CD4-positive, alpha-beta T cell treated with Interleukin-2 at 100 ng/mL for 4 hours (primary cell): ENCODE results near the gene DCC.

ENCODE experiments used
- DNase-seq: peaks from one replicate; pipeline ENCODE4 v3.0.0-alpha.2; 2020; ENCODE audit warnings: low spot score

DCC gene

GRCh38 chr18:52426041-52426440, 86.0 kb downstream of the DCC start:
- no peak for DNase-seq

- no peak for DNase-seq
Observed at GRCh38 chr18:52426462-52426861, 86.5 kb downstream of the DCC start.

GRCh38 chr18:52427521-52428175, 87.7 kb downstream of the DCC start:
- DNase-seq: no peak

- no peak for DNase-seq
Observed at GRCh38 chr18:52431683-52432082, 91.7 kb downstream of the DCC start.

- no peak for DNase-seq
Observed at GRCh38 chr18:52433797-52434196, 93.8 kb downstream of the DCC start.

GRCh38 chr18:52435301-52435700, 95.3 kb downstream of the DCC start:
- DNase-seq: no peak

- no peak for DNase-seq
Observed at GRCh38 chr18:52437161-52437560, 97.2 kb downstream of the DCC start.

- DNase-seq: no peak
Observed at GRCh38 chr18:52439457-52439856, 99.5 kb downstream of the DCC start.

GRCh38 chr18:52441794-52442193, 101.8 kb downstream of the DCC start:
- DNase-seq: no peak

- no peak for DNase-seq
Observed at GRCh38 chr18:52442686-52443085, 102.7 kb downstream of the DCC start.

- no peak for DNase-seq
Observed at GRCh38 chr18:52451256-52451655, 111.3 kb downstream of the DCC start.

- DNase-seq: no peak
Observed at GRCh38 chr18:52451851-52452250, 111.9 kb downstream of the DCC start.

- no peak for DNase-seq
Observed at GRCh38 chr18:52452427-52452826, 112.4 kb downstream of the DCC start.

- DNase-seq: no peak
Observed at GRCh38 chr18:52459890-52460289, 119.9 kb downstream of the DCC start.

- no peak for DNase-seq
Observed at GRCh38 chr18:52462853-52463252, 122.9 kb downstream of the DCC start.

- no peak for DNase-seq
Observed at GRCh38 chr18:52465391-52465790, 125.4 kb downstream of the DCC start.

GRCh38 chr18:52468496-52468895, 128.5 kb downstream of the DCC start:
- DNase-seq: no peak

GRCh38 chr18:52475325-52475724, 135.3 kb downstream of the DCC start:
- DNase-seq: no peak

- DNase-seq: no peak
Observed at GRCh38 chr18:52481116-52481515, 141.1 kb downstream of the DCC start.

- DNase-seq: no peak
Observed at GRCh38 chr18:52484977-52485376, 145.0 kb downstream of the DCC start.

- no peak for DNase-seq
Observed at GRCh38 chr18:52486052-52486451, 146.1 kb downstream of the DCC start.

GRCh38 chr18:52489396-52490306, 149.7 kb downstream of the DCC start:
- no peak for DNase-seq

GRCh38 chr18:52496426-52496825, 156.4 kb downstream of the DCC start:
- no peak for DNase-seq

- no peak for DNase-seq
Observed at GRCh38 chr18:52499016-52499415, 159.0 kb downstream of the DCC start.
